H1 (cell line): ENCODE data around the gene OSBP2. TPM values are rescaled to one million over a fixed set of nuclear protein-coding genes. Genes with fewer than 3 reads are reported as not detected.

ENCODE experiments used
- CBX5 ChIP-seq: fragments of 300-800, 300-1000 bp; sonication (generic); IDR thresholded peaks from 2 replicates; pipeline ENCODE4 v1.7.1; 2016; ENCODE audit warnings: antibody characterized with exemption, low read length, low read depth
- EP300 ChIP-seq, 2 experiments: IDR thresholded peaks; 1 replicate in 1 of 2; 2 replicates in 1 of 2; pipeline ENCODE4 v1.6.1; 2011 to 2012; ENCODE audit warnings: low read depth in 2 of 2, low read length in 2 of 2, mild to moderate bottlenecking in 2 of 2, borderline replicate concordance in 1 of 2, inconsistent platforms in 1 of 2, moderate library complexity in 1 of 2
- HDAC2 ChIP-seq, 2 experiments: fragments of 300-600 bp in 1 of 2; sonication (generic) in 1 of 2; IDR thresholded peaks; 2 replicates each; pipeline ENCODE4 v1.6.1; 2011 to 2012; ENCODE audit warnings: low read depth in 2 of 2, low read length in 2 of 2, mild to moderate bottlenecking in 2 of 2, moderate library complexity in 2 of 2, borderline replicate concordance in 1 of 2, inconsistent platforms in 1 of 2
- polyA plus RNA-seq, 7 experiments: library from polyadenylated mRNA; depleted of rRNA in 3 of 7; stranded (reverse) in 5 of 7; unstranded in 2 of 7; fragments of >200 nt in 5 of 7; fragments of 200-250 nt in 2 of 7; gene quantifications; 1 replicate in 5 of 7; 2 replicates in 1 of 7; 4 replicates in 1 of 7; pipeline versions ENCODE4 v1.2.1 to v1.2.3, GENCODE V29; 2011 to 2013; ENCODE audit warnings: missing spikeins in 2 of 7, mixed read lengths in 2 of 7
- total RNA-seq: library from RNA; stranded (reverse); fragmentation: NEBNext Ultra II Directional; extraction: Animal tissue kit (Norgen Biotek cat#: 25700); gene quantifications from 2 replicates; pipeline ENCODE4 v1.2.1, GENCODE V29; 2021
- TF ChIP-seq, protein P1 (sequence below), 3 experiments: IDR thresholded peaks; 1 replicate in 2 of 3; 2 replicates in 1 of 3; pipeline versions ENCODE4 v1.5.1 to v1.6.1; 2011; ENCODE audit warnings: low read length in 3 of 3, mild to moderate bottlenecking in 3 of 3, inconsistent platforms in 2 of 3, low read depth in 1 of 3, moderate library complexity in 1 of 3; ENCODE audit not compliant: insufficient read depth in 1 of 3; ENCODE audit errors: control extremely low read depth in 1 of 3

The OSBP2 gene
- total and polyA plus RNA-seq, 2 of the 8 experiments (the other 6 are each of a cell fraction or from before 2014, with no cell fraction given), result 3.4 to 3.7 TPM

DNA sequence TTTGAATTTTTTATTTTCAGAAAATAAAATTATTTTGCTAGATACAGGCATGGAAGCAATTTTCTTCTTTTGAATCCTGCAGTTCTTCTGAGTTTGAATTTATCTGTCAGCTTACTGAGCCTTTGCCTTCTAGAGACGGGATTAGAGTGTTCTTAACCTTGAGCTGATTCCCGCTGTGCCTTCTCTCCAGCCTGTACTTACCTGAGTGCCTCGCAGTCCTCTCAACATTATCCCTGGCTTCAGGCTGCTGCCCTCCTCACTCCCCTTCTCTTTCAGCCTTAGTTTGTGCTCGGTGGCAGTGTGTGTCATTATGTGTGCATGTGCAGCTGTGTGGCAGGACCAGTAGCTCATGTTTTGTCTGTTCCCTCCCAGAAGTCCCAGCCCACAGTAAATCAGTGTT is 24.3 kb downstream of the OSBP2 start (continued):
- TF ChIP-seq EP300 (IDR thresholded peaks at IDR 0.05; ENCODE audit: borderline replicate concordance in 1 of 2, low read depth in 2 of 2, low read length in 2 of 2) (no peak), HDAC2 (IDR thresholded peaks at IDR 0.05; ENCODE audit: borderline replicate concordance in 1 of 2, low read depth in 2 of 2, low read length in 2 of 2) (no peak), CBX5 (no peak)
- TF ChIP-seq, protein P1, sequence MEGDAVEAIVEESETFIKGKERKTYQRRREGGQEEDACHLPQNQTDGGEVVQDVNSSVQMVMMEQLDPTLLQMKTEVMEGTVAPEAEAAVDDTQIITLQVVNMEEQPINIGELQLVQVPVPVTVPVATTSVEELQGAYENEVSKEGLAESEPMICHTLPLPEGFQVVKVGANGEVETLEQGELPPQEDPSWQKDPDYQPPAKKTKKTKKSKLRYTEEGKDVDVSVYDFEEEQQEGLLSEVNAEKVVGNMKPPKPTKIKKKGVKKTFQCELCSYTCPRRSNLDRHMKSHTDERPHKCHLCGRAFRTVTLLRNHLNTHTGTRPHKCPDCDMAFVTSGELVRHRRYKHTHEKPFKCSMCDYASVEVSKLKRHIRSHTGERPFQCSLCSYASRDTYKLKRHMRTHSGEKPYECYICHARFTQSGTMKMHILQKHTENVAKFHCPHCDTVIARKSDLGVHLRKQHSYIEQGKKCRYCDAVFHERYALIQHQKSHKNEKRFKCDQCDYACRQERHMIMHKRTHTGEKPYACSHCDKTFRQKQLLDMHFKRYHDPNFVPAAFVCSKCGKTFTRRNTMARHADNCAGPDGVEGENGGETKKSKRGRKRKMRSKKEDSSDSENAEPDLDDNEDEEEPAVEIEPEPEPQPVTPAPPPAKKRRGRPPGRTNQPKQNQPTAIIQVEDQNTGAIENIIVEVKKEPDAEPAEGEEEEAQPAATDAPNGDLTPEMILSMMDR (IDR thresholded peaks at IDR 0.05; ENCODE audit: control extremely low read depth in 1 of 3, insufficient read depth in 1 of 3, low read depth in 1 of 3, low read length in 3 of 3), result no peak
